ENCODE data around the gene DLL1. TPM values are rescaled to one million over a fixed set of nuclear protein-coding genes. Genes with fewer than 3 reads are reported as not detected.

DLL1 gene
- total RNA-seq, 1 experiment from 2014 or later, result 0.84 TPM

- Histone ChIP-seq H3K4me3 (ENCODE audit: low read length) (no peak overlapping the region), H3K79me2 (ENCODE audit: low read length) (no peaks in the 10 kb centered on the region), H3K9ac (ENCODE audit: low read length) (no peak overlapping the region), H3K27ac (ENCODE audit: low read length) (no peak overlapping the region), H3K36me3 (ENCODE audit: low read depth, low read length) (no peaks in the 10 kb centered on the region), H4K20me1 (ENCODE audit: low read length) (no peaks in the 10 kb centered on the region), H3K9me2 (replicated peaks; ENCODE audit: low read length) (no peaks in the 10 kb centered on the region), H2AFZ (ENCODE audit: low read length) (no peak overlapping the region), H3K4me2 (ENCODE audit: low read length) (no peak overlapping the region), H3K4me1 (ENCODE audit: insufficient read depth, low read length) (peaks cover 18% of the 10 kb centered on the region; the same call in 1 of the 2 replicates), H3K9me3 (ENCODE audit: low read length) (no peaks in the 10 kb centered on the region), H3K27me3 (ENCODE audit: low read length) (no peaks in the 10 kb centered on the region), H3F3A (ENCODE audit: low read length, unreplicated experiment) (no peaks in the 10 kb centered on the region)
- ATAC-seq (no peak), DNase-seq (no peak)
- TF ChIP-seq CTCF (conservative IDR thresholded peaks at IDR 0.05; ENCODE audit: low read depth, low read length), result no peak
- no peak for TF ChIP-seq EZH2 (IDR thresholded peaks at IDR 0.05; ENCODE audit: low read length, unreplicated experiment)
- TF ChIP-seq EZH2phosphoT487 (IDR thresholded peaks at IDR 0.05; ENCODE audit: borderline replicate concordance, low read length), result no peak
- ChIA-PET CTCF (no interaction called here), POLR2A (ENCODE audit: unreplicated experiment) (no interaction called here)
- intact Hi-C loops (cut with micrococcal nuclease), result no loop called here
- BruUV-seq (replicated peaks), result no TSS peak
Measured at GRCh38 chr6:170278743-170279094, 12.2 kb downstream of the DLL1 start.

GRCh38 chr6:170277893-170278742 lies 12.8 kb downstream of the DLL1 start:
- POLR2A ChIA-PET (ENCODE audit: unreplicated experiment), result no interaction called here
- Histone ChIP-seq H3K4me1 (ENCODE audit: insufficient read depth, low read length) (peaks cover 18% of the 10 kb centered on the region; the same call in 1 of the 2 replicates), H2AFZ (ENCODE audit: low read length) (no peak overlapping the region), H3K9me2 (replicated peaks; ENCODE audit: low read length) (no peaks in the 10 kb centered on the region), H3K4me2 (ENCODE audit: low read length) (no peak overlapping the region), H4K20me1 (ENCODE audit: low read length) (no peaks in the 10 kb centered on the region), H3K4me3 (ENCODE audit: low read length) (no peak overlapping the region), H3F3A (ENCODE audit: low read length, unreplicated experiment) (no peaks in the 10 kb centered on the region), H3K27ac (ENCODE audit: low read length) (no peak overlapping the region), H3K9me3 (ENCODE audit: low read length) (no peaks in the 10 kb centered on the region), H3K79me2 (ENCODE audit: low read length) (no peaks in the 10 kb centered on the region), H3K9ac (ENCODE audit: low read length) (no peak overlapping the region), H3K36me3 (ENCODE audit: low read depth, low read length) (no peaks in the 10 kb centered on the region), H3K27me3 (ENCODE audit: low read length) (no peaks in the 10 kb centered on the region)
- intact Hi-C loops (cut with micrococcal nuclease), result no loop called here
- ATAC-seq, result no peak
- TF ChIP-seq EZH2 (IDR thresholded peaks at IDR 0.05; ENCODE audit: low read length, unreplicated experiment), result no peak
- no peak for TF ChIP-seq EZH2phosphoT487 (IDR thresholded peaks at IDR 0.05; ENCODE audit: borderline replicate concordance, low read length)
- TF ChIP-seq CTCF (conservative IDR thresholded peaks at IDR 0.05; ENCODE audit: low read depth, low read length), result no peak
- BruUV-seq (replicated peaks), result no TSS peak
- CTCF ChIA-PET, result no interaction called here
- DNase-seq, result no peak

- H2AFZ ChIP-seq (ENCODE audit: low read length), result no peak overlapping the region
- no peak overlapping the region for H3K27ac ChIP-seq (ENCODE audit: low read length)
- ChIA-PET CTCF (no interaction called here), POLR2A (ENCODE audit: unreplicated experiment) (no interaction called here)
- TF ChIP-seq EZH2phosphoT487 (IDR thresholded peaks at IDR 0.05; ENCODE audit: borderline replicate concordance, low read length) (no peak), EZH2 (IDR thresholded peaks at IDR 0.05; ENCODE audit: low read length, unreplicated experiment) (no peak), CTCF (conservative IDR thresholded peaks at IDR 0.05; ENCODE audit: low read depth, low read length) (no peak)
- ATAC-seq (no peak), DNase-seq (no peak)
- no peaks in the 10 kb centered on the region for H3K9me2 ChIP-seq (replicated peaks; ENCODE audit: low read length)
- no peak overlapping the region for H3K9ac ChIP-seq (ENCODE audit: low read length)
- no peaks in the 10 kb centered on the region for H3K36me3 ChIP-seq (ENCODE audit: low read depth, low read length)
- no peak overlapping the region for H3K4me3 ChIP-seq (ENCODE audit: low read length)
- no peaks in the 10 kb centered on the region for H3F3A ChIP-seq (ENCODE audit: low read length, unreplicated experiment)
- no peaks in the 10 kb centered on the region for H3K9me3 ChIP-seq (ENCODE audit: low read length)
- H3K79me2 ChIP-seq (ENCODE audit: low read length), result no peaks in the 10 kb centered on the region
- no peaks in the 10 kb centered on the region for H4K20me1 ChIP-seq (ENCODE audit: low read length)
- peaks cover 18% of the 10 kb centered on the region; the same call in 1 of the 2 replicates for H3K4me1 ChIP-seq (ENCODE audit: insufficient read depth, low read length)
- intact Hi-C loops (cut with micrococcal nuclease), result no loop called here
- BruUV-seq (replicated peaks), result no TSS peak
- H3K4me2 ChIP-seq (ENCODE audit: low read length), result no peak overlapping the region
- no peaks in the 10 kb centered on the region for H3K27me3 ChIP-seq (ENCODE audit: low read length)
Measured at GRCh38 chr6:170276369-170277057, 14.4 kb downstream of the DLL1 start.
